ENCODE data around the gene C1QTNF12.

Gene C1QTNF12

DNA sequence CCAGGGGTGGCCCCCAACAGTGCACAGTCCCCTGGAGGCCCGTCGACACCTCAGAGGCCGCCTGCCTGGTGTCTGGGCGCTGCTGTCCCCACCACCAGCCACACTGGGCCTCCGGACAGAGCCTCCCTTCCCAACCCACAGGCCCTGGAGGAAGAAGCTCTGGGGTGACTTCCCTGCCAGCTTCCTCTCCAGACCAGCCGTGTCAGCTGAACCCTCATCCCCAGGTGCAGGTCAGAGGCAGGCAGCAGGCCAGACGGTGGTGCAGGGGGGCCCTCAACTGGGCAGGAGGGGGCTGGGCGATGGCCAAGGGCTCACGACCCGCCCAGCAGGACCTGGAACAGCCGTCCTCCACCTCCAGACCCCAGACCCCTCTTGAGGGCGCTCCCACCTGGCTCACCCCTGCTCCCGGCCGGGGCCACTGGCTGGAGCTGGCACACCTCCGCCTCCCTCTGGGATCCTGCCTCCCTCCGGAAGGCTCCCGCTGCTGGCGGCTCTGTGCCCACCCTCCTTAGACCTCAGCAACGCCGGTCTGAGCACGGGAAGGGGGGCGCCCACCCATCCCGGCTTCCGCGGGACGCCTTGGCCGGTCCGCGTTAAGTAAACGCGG is 40.6 kb downstream of the C1QTNF12 start:
- TF ChIP-seq, protein P1, sequence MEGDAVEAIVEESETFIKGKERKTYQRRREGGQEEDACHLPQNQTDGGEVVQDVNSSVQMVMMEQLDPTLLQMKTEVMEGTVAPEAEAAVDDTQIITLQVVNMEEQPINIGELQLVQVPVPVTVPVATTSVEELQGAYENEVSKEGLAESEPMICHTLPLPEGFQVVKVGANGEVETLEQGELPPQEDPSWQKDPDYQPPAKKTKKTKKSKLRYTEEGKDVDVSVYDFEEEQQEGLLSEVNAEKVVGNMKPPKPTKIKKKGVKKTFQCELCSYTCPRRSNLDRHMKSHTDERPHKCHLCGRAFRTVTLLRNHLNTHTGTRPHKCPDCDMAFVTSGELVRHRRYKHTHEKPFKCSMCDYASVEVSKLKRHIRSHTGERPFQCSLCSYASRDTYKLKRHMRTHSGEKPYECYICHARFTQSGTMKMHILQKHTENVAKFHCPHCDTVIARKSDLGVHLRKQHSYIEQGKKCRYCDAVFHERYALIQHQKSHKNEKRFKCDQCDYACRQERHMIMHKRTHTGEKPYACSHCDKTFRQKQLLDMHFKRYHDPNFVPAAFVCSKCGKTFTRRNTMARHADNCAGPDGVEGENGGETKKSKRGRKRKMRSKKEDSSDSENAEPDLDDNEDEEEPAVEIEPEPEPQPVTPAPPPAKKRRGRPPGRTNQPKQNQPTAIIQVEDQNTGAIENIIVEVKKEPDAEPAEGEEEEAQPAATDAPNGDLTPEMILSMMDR (IDR thresholded peaks at IDR 0.05; ENCODE audit: low read depth, low read length): no peak
- no peak overlapping the region for H3K4me3 ChIP-seq (replicated peaks in 1 of 2; ENCODE audit: low read depth in 2 of 2, low read length in 2 of 2)
- DNase-seq (ENCODE audit: low read depth in 2 of 2): no peak

DNA sequence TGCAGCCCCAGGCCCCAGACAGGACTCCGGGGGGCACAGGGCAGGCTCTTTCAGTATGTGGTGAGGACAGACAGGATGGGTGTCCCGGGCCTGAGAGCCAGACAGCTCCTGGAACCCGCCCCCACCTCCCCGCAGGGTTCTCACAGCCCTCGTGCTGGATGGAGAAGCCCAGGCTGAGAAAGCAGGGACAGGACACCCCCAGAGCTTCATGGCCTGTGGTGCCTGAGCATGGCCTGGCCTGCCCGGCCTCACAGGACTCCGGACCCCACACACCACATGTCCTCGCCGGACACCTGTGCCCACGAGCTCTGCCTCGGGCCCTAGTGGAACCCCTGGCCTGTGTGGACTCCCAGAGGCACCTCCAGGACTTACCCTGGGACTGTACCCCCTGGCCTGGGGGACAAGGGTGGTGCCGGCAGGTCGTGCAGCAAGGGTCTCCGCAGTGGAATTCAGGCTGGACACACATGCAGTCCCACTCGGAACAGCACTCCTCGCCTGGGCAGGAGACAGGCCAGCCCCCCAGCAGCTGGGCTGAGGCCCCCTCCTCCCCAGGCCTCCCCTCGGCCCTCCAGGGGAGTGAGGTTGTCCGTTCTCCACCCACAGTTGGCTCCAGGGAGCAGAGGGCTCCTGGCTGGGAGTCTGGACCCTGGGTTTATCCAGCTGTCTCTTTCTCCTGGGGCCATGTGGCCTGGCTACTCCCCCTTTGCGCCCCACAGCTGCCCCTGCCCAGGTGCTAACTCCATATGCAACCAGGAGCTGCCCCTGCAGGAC is 41.3 kb downstream of the C1QTNF12 start:
- no peak for DNase-seq (ENCODE audit: low read depth in 2 of 2)
- no peak overlapping the region for H3K4me3 ChIP-seq (replicated peaks in 1 of 2; ENCODE audit: low read depth in 2 of 2, low read length in 2 of 2)
- TF ChIP-seq, protein P1 (IDR thresholded peaks at IDR 0.05; ENCODE audit: low read depth, low read length): no peak

DNA sequence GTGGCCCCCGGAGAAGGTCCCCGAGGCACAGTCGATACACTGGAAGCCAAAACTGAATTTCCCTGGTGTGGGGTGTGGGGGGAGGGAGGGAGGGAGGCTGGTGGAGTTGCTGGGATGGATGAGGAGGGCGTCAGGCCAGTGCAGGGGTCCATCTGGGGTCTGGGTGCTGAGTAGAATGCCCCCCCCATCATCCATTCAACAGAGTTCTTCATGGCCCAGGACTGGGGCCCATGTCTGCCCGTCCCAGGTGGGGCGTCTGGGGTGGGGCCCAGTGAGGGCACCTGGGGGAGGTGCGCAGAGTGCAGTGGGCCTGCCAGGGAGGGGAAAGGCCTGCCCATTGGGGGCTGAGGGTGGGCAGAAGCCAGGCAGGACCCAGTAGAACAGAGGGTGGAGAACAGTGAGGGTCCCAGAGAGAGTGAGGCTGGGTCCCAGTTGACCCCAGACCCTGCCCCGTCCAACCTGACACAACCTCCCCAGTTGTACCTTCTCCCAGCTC is 42.0 kb downstream of the C1QTNF12 start:
- TF ChIP-seq, protein P1 (IDR thresholded peaks at IDR 0.05; ENCODE audit: low read depth, low read length): no peak
- H3K4me3 ChIP-seq (replicated peaks in 1 of 2; ENCODE audit: low read depth in 2 of 2, low read length in 2 of 2): no peak overlapping the region
- DNase-seq (ENCODE audit: low read depth in 2 of 2): no peak

DNA sequence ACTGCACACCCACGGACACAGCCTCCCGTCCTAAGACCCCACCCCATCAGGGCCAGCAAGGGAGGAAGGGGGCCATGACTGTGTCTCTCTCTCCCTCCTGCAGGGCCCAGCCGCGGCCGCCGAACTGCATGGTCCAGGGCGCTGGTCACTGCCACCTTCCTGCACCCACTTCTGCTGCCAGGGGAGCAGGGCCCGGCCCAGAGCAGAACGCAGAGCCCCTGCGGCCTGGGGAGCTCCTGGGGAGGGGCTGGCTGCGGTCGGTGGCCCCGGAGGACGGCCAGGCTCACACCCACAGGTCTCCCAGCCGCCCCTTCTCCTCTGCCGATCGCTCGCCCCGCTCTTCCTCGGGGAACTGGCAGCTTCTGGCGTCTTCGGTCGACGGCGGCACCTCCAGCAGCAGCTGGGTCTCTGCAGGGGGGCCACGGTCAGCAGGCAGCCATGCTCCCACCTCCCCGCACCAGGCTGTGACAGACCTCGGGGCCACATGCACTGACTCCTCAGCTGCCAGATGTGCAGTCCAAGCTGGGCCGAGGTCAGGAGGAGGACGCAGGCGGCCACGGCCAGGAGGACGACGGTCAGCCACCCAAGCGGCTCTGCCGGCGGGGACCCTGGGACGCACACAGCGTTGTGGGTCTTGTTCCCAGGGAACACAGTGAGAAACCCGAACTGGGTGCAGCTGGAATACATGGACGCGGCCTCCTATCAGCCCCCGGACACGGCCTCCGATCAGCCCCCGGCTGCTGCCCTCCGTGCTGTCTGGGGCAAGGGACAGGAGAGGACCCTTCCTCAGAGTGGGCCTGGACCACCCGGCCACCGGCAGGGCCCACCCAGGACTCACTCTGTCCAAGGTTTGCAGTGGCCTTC is 42.7 kb downstream of the C1QTNF12 start:
- DNase-seq (ENCODE audit: low read depth in 2 of 2): no peak
- TF ChIP-seq, protein P1 (IDR thresholded peaks at IDR 0.05; ENCODE audit: low read depth, low read length): no peak
- no peak overlapping the region for H3K4me3 ChIP-seq (replicated peaks in 1 of 2; ENCODE audit: low read depth in 2 of 2, low read length in 2 of 2)

DNA sequence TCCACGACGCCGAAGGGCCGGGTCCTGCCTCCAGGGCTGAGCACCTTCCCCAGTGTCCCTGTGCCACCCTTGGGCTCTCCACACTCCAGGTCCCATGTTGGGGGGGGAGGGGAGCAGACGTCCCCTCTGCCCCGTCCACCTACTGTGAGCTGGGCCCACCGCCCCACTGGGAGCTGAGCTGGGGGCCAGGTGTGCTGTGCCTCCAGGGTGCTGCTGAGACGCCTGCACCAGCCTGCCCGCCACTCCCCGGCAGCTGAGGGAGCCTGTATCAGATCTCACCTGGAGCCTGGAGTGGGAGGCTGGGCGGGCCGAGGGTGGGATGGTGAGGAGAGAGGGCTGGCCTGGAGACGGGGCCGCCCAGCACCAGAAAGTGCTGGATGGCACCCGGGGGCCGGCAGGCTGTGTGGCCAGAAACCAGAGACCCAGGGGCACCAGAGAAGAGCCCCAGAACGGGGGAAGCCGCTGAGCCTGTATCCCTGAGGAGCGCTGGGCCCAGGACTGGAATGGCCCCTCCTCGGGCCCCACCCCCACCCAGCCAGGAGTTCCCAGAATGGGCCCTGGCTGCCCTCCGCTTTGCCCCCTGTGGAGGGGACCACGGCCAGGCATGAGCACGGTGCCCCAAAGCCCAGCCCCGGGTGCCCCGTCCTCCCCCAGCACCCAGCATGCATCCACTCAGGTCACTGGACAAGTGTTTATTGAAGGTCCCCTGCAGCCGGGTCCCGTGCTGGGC is 43.5 kb downstream of the C1QTNF12 start:
- no peak for DNase-seq (ENCODE audit: low read depth in 2 of 2)
- TF ChIP-seq, protein P1 (IDR thresholded peaks at IDR 0.05; ENCODE audit: low read depth, low read length): no peak
- H3K4me3 ChIP-seq (replicated peaks in 1 of 2; ENCODE audit: low read depth in 2 of 2, low read length in 2 of 2): no peak overlapping the region

Measured in cardiac fibroblast (primary cell).